ENCODE data around the gene AMPH. TPM values are rescaled to one million over a fixed set of nuclear protein-coding genes. Genes with fewer than 3 reads are reported as not detected.
"Not testable (repeated sequence)": the region's sequence is repeated elsewhere in the genome, so short reads cannot be mapped to it uniquely, and the experiment has no call there.

Gene AMPH
- total RNA-seq, 2 experiments from 2014 or later: not detected

DNA sequence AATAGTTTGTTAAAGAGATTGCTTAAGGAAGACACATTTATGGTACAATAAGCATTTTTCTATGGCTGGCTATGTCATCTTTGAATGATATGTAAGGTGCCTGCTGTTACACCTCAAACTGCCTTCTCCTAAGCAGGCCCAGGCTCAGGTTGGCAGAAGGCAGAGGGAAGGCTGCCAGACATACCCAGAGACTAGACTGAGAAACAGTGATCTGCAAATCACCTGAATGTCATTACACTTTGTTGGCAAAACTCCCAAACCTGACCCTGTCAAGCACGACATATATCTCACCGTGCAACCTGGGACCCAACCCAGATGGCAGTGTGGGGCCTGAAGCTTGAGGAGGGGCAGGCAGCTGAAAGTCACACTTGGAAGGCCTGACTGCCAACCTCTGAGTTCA is 221.1 kb downstream of the AMPH start:
- Mint-ChIP-seq H3K4me1 (peaks cover 11% of the 10 kb centered on the region), H3K27me3 (peaks cover 2% of the 10 kb centered on the region), H3K4me3 (no peak overlapping the region), H3K27ac (no peak overlapping the region), H3K36me3 (no peaks in the 10 kb centered on the region), H3K9me3 (no peaks in the 10 kb centered on the region)
- DNase-seq (no peak), ATAC-seq (ENCODE audit: low read depth) (no peak)
- POLR2A ChIA-PET: no interaction called here

DNA sequence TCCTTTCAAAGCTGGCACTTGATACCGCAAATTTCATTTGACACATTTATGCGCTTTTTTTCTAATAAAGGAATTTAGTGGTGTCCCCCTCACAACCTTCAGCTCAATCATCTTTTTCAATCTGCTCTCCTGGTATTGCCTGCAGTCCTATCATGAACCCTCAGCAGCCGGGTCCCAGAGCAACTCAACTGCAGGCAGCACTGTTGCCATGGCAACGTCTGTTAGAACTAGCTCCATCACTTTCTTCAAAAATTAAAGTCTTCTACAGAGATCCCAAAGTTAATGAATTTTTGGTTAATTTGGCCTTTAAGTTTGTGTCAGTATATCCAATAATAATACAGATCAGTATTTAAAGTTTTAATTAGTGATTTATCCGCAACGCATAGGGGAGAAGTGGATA is 221.6 kb downstream of the AMPH start:
- Mint-ChIP-seq H3K27me3 (peaks cover 2% of the 10 kb centered on the region), H3K4me1 (peaks cover 11% of the 10 kb centered on the region), H3K36me3 (no peaks in the 10 kb centered on the region), H3K9me3 (no peaks in the 10 kb centered on the region), H3K27ac (no peak overlapping the region), H3K4me3 (no peak overlapping the region)
- DNase-seq (no peak), ATAC-seq (ENCODE audit: low read depth) (no peak)
- POLR2A ChIA-PET: no interaction called here

GRCh38 chr7:38398725-38399321 is 232.3 kb downstream of the AMPH start:
- POLR2A ChIA-PET: interaction anchor here (1.3 kb wide), 1 partner anchor 261 kb away, joined by 3 read pairs; no protein-coding TSS in a partner anchor
- ATAC-seq (ENCODE audit: low read depth): no peak

DNA sequence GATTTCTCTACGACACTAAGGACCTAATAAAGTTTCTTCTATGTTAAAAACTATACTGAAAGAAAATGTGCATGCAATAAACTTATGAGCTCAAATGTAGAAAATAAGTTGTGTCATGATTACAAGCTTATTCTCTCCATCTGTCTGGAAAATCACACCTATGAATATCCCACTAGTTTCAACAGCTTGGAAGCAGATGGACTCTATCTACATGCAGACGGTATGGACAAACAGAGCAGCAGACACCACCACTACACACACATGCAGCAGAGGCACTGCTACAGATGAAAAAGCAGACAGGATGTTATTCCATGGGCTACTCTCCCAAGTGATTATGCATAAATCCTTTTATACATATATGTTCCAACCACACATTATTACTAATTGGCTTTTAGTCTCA is 234.3 kb downstream of the AMPH start:
- H3K27me3 Mint-ChIP-seq: peaks cover 11% of the 10 kb centered on the region
- no peaks in the 10 kb centered on the region for H3K36me3 Mint-ChIP-seq
- DNase-seq (no peak), ATAC-seq (ENCODE audit: low read depth) (no peak)
- H3K9me3 Mint-ChIP-seq: no peaks in the 10 kb centered on the region
- no peak overlapping the region for H3K27ac Mint-ChIP-seq
- H3K4me1 Mint-ChIP-seq: no peaks in the 10 kb centered on the region
- POLR2A ChIA-PET: no interaction called here
- H3K4me3 Mint-ChIP-seq: no peak overlapping the region

More at GRCh38 chr7:38398725-38399321, 232.3 kb downstream of the AMPH start:
- DNase-seq: peak; percentile 51
- H3K9me3 Mint-ChIP-seq: no peaks in the 10 kb centered on the region
- no peak overlapping the region for H3K27ac Mint-ChIP-seq
- no peaks in the 10 kb centered on the region for H3K4me1 Mint-ChIP-seq
- H3K4me3 Mint-ChIP-seq: no peak overlapping the region
- no peaks in the 10 kb centered on the region for H3K36me3 Mint-ChIP-seq
- peaks cover 15% of the 10 kb centered on the region for H3K27me3 Mint-ChIP-seq

DNA sequence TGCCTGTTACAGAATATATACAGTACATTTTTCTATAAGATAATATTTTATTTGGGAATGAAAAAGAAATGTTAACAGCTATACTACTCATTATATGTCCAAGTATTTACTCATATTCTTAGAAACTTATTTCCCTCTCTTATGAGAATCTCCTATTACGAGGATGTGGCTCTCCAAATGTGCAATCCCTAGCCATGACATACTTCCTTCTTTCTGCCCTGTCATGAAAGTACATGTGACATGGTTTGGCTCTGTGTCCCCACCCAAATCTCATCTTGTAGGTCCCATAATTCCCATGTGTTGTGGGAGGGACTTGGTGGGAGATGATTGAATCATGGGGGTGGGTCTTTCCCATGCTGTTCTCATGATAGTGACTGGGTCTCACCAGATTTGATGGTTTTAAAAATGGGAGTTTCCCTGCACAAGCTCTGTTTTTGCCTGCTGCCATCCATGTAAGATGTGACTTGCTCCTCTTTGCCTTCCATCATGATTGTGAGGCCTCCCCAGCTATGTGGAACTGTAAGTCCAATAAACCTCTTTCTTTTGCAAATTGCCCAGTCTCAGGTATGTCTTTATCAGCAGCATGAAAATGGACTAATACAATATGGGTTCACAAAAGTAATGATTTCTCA is 235.1 kb downstream of the AMPH start:
- H3K9me3 Mint-ChIP-seq; DNase-seq; H3K27ac Mint-ChIP-seq; H3K27me3 Mint-ChIP-seq; POLR2A ChIA-PET; H3K4me3 Mint-ChIP-seq; ATAC-seq (ENCODE audit: low read depth); H3K4me1 Mint-ChIP-seq; H3K36me3 Mint-ChIP-seq: not testable (repeated sequence)

- H3K27me3 Mint-ChIP-seq: peaks cover 4% of the 10 kb centered on the region
- H3K9me3 Mint-ChIP-seq: no peaks in the 10 kb centered on the region
- H3K4me3 Mint-ChIP-seq: no peak overlapping the region
- DNase-seq (no peak), ATAC-seq (ENCODE audit: low read depth) (no peak)
- POLR2A ChIA-PET: no interaction called here
- no peak overlapping the region for H3K27ac Mint-ChIP-seq
- peaks cover 1% of the 10 kb centered on the region for H3K4me1 Mint-ChIP-seq
- no peaks in the 10 kb centered on the region for H3K36me3 Mint-ChIP-seq
Observed at GRCh38 chr7:38394660-38395059, 236.5 kb downstream of the AMPH start.

GRCh38 chr7:38393874-38394273 is 237.3 kb downstream of the AMPH start:
- POLR2A ChIA-PET: no interaction called here
- no peaks in the 10 kb centered on the region for H3K36me3 Mint-ChIP-seq
- H3K4me1 Mint-ChIP-seq: peaks cover 2% of the 10 kb centered on the region
- no peak overlapping the region for H3K4me3 Mint-ChIP-seq
- H3K27me3 Mint-ChIP-seq: peaks cover 4% of the 10 kb centered on the region
- DNase-seq (no peak), ATAC-seq (ENCODE audit: low read depth) (no peak)
- H3K27ac Mint-ChIP-seq: no peak overlapping the region
- no peaks in the 10 kb centered on the region for H3K9me3 Mint-ChIP-seq

- Mint-ChIP-seq H3K9me3 (no peaks in the 10 kb centered on the region), H3K27ac (no peak overlapping the region), H3K27me3 (peaks cover 4% of the 10 kb centered on the region), H3K4me3 (no peak overlapping the region), H3K36me3 (no peaks in the 10 kb centered on the region), H3K4me1 (peaks cover 2% of the 10 kb centered on the region)
- no peak for ATAC-seq (ENCODE audit: low read depth)
- DNase-seq: no peak
- POLR2A ChIA-PET: no interaction called here
Observed at GRCh38 chr7:38391751-38392150, 239.4 kb downstream of the AMPH start.

DNA sequence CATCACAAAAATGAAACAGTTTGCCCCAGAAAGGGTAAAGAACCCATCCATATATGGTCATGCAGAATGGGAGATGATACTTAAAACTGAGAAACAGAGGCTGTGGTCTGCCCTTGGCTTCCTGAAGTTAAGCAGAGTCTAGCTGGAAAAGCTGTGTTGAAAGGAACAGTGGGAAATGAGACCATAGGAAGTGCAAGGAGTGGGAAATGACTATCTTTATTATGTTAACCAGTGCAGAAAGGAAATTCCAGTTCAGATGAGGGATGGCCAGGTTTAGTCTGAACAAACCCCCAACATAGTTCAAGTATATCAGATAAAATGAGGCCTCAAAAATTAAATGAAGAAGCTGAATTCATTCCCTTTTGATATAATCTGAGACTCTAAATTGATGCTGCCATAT is 245.5 kb downstream of the AMPH start:
- Mint-ChIP-seq H3K27me3 (no peaks in the 10 kb centered on the region), H3K27ac (no peak overlapping the region), H3K9me3 (no peaks in the 10 kb centered on the region), H3K4me1 (peaks cover 4% of the 10 kb centered on the region), H3K4me3 (no peak overlapping the region), H3K36me3 (peaks cover 2% of the 10 kb centered on the region)
- POLR2A ChIA-PET: no interaction called here
- ATAC-seq (ENCODE audit: low read depth) (no peak), DNase-seq (no peak)

GRCh38 chr7:38383281-38383680 is 247.9 kb downstream of the AMPH start:
- H3K27ac Mint-ChIP-seq: no peak overlapping the region
- H3K36me3 Mint-ChIP-seq: peaks cover 18% of the 10 kb centered on the region
- H3K4me1 Mint-ChIP-seq: peaks cover 2% of the 10 kb centered on the region
- POLR2A ChIA-PET: interaction anchor here (0.7 kb wide), 1 partner anchor 17 kb away, joined by 3 read pairs; no protein-coding TSS in a partner anchor
- DNase-seq (no peak), ATAC-seq (ENCODE audit: low read depth) (no peak)
- no peaks in the 10 kb centered on the region for H3K27me3 Mint-ChIP-seq
- H3K4me3 Mint-ChIP-seq: no peak overlapping the region
- H3K9me3 Mint-ChIP-seq: no peaks in the 10 kb centered on the region

- ATAC-seq (ENCODE audit: low read depth) (no peak), DNase-seq (no peak)
- no peaks in the 10 kb centered on the region for H3K27me3 Mint-ChIP-seq
- no peak overlapping the region for H3K27ac Mint-ChIP-seq
- peaks cover 2% of the 10 kb centered on the region for H3K4me1 Mint-ChIP-seq
- POLR2A ChIA-PET: no interaction called here
- H3K9me3 Mint-ChIP-seq: no peaks in the 10 kb centered on the region
- H3K4me3 Mint-ChIP-seq: no peak overlapping the region
- peaks cover 18% of the 10 kb centered on the region for H3K36me3 Mint-ChIP-seq
Observed at GRCh38 chr7:38382684-38383083, 248.5 kb downstream of the AMPH start.

DNA sequence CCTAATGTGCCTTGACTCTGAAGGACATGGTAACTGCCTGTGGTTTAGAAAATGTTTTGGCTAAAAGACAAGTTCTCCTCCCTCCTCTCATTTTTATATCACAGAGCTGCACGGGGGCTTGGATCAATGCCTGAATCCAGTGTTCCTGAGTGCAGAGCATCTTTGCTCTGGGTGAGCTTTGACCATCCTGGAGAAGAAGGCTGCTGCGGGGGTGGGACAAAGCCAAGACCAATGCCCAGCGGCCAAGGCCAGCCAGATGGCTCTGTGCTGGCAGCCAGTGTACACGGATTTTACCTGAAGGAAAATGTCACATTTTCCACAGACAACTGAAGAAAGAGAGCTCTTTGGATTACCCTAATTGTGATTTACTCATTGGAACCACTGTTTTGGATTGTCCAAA is 255.7 kb downstream of the AMPH start:
- POLR2A ChIA-PET: no interaction called here
- no peak overlapping the region for H3K27ac Mint-ChIP-seq
- H3K9me3 Mint-ChIP-seq: no peaks in the 10 kb centered on the region
- DNase-seq (no peak), ATAC-seq (ENCODE audit: low read depth) (no peak)
- no peak overlapping the region for H3K4me3 Mint-ChIP-seq
- H3K4me1 Mint-ChIP-seq: peaks cover 3% of the 10 kb centered on the region
- H3K27me3 Mint-ChIP-seq: no peaks in the 10 kb centered on the region
- peaks cover 17% of the 10 kb centered on the region for H3K36me3 Mint-ChIP-seq

DNA sequence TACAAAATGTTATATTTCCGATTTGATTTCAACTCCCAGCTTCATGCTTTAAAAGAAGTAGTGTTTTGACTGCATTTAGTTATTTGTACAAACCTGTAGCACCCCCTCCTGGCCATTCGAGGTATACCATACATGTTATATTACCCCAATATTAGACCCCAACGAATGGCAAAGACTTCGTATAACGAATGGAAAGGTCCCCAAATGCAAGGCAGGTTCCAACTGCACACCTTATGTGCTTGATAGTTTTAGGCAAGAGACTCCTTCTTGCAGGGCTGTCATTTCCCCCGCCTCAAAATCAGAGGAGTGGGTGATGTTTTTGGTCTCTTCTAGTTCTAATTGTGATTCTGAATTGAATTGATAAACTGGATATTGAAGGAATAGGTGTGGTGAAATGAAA is 256.7 kb downstream of the AMPH start:
- Mint-ChIP-seq H3K36me3 (peaks cover 9% of the 10 kb centered on the region), H3K4me1 (peaks cover 10% of the 10 kb centered on the region), H3K27ac (no peak overlapping the region), H3K4me3 (no peak overlapping the region), H3K27me3 (no peaks in the 10 kb centered on the region), H3K9me3 (no peaks in the 10 kb centered on the region)
- no peak for DNase-seq
- no peak for ATAC-seq (ENCODE audit: low read depth)
- POLR2A ChIA-PET: interaction anchor here (1.0 kb wide), 1 partner anchor 159 kb away, joined by 3 read pairs; no protein-coding TSS in a partner anchor

DNA sequence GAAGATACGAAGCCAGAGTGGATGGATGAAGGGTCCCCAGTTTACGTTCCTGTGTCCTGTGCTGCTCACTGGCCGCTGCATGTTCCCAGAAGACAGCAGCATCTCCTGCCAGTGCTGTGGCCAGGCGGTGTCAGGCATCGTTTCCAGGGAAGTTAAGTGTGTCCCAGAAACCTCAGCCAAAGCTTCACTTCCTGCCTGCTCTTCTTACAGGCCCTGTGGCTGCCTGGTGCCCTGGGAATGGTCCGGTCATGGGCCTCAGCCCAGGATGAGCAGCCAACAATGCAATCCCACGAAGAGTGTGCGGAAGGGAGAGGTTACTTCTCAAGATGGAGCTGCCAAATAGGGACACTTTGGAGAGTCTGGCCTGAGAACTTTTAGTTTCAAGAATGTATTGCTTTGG is 258.0 kb downstream of the AMPH start:
- H3K27ac Mint-ChIP-seq: no peak overlapping the region
- peaks cover 3% of the 10 kb centered on the region for H3K36me3 Mint-ChIP-seq
- POLR2A ChIA-PET: no interaction called here
- H3K4me1 Mint-ChIP-seq: peaks cover 18% of the 10 kb centered on the region
- H3K27me3 Mint-ChIP-seq: no peaks in the 10 kb centered on the region
- no peak overlapping the region for H3K4me3 Mint-ChIP-seq
- ATAC-seq (ENCODE audit: low read depth): no peak
- no peak for DNase-seq
- no peaks in the 10 kb centered on the region for H3K9me3 Mint-ChIP-seq

Measured in activated naive CD8-positive, alpha-beta T cell treated with anti-CD3 and anti-CD28 coated beads, Interleukin-2, amount 10 ng/mL, durations not matched to agents 7 days and 5 days (primary cell).